Brain microvascular endothelial cell (primary cell): ENCODE data around the gene PROSER2.

Experiments
- DNase-seq: peaks from one replicate; pipeline ENCODE4 v3.0.0-alpha.2; 2020
- H3K27ac ChIP-seq: fragments of 250-450 bp; sonication (Bioruptor Pico); 2 replicates; pipeline ENCODE4 v1.5.1; 2020; ENCODE audit warnings: mild to moderate bottlenecking, moderate library complexity
- H3K27me3 ChIP-seq: fragments of 250-450 bp; sonication (Bioruptor Pico); replicated peaks from 2 replicates; pipeline ENCODE4 v1.5.1; 2020; ENCODE audit warnings: mild to moderate bottlenecking
- H3K36me3 ChIP-seq: fragments of 250-450 bp; sonication (Bioruptor Pico); replicated peaks from 2 replicates; pipeline ENCODE4 v1.5.1; 2020; ENCODE audit warnings: mild to moderate bottlenecking
- H3K4me3 ChIP-seq: 2 replicates; pipeline ENCODE4 v1.5.1; 2011; ENCODE audit warnings: low read depth, mild to moderate bottlenecking, control low read depth, low read length, moderate library complexity
- in situ Hi-C: cut with HindIII; loops from 2 replicates; pipeline ENCODE4 v1.10.0; 2017; ENCODE audit warnings: low sequenced_read_pairs, low pct_ligation_motif_present
- TF ChIP-seq, protein P1 (sequence below): IDR thresholded peaks from 2 replicates; pipeline ENCODE4 v1.5.1; 2011; ENCODE audit warnings: low read depth, mild to moderate bottlenecking, moderate library complexity, low read length, control low read depth, inconsistent platforms; ENCODE audit errors: missing control alignments

PROSER2 gene

DNA sequence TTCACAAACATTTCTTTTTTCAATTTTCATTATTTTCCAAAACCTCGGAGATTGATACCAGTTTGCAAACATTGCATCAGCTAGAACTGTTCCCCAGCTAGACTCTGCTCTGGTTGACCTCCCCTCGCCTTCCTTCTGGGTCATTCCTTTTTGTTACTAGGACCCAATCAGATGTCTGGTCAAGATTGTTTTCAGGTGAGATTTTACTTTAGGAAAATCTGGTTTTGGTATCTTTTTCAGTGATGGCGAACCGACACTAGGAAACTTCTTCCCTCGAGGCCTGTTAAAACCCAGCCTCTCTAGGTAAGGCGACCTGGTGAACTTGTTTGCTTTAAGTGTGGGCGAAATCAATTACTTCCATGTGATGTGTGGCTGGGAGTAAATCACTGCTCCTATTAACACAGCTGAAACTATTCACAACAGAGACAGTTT is 8.4 kb downstream of the PROSER2 start:
- in situ Hi-C loops: no loop called here
- Histone ChIP-seq H3K27ac (no peak overlapping the region), H3K27me3 (no peaks in the 10 kb centered on the region), H3K36me3 (no peaks in the 10 kb centered on the region), H3K4me3 (no peak overlapping the region)
- TF ChIP-seq, protein P1, sequence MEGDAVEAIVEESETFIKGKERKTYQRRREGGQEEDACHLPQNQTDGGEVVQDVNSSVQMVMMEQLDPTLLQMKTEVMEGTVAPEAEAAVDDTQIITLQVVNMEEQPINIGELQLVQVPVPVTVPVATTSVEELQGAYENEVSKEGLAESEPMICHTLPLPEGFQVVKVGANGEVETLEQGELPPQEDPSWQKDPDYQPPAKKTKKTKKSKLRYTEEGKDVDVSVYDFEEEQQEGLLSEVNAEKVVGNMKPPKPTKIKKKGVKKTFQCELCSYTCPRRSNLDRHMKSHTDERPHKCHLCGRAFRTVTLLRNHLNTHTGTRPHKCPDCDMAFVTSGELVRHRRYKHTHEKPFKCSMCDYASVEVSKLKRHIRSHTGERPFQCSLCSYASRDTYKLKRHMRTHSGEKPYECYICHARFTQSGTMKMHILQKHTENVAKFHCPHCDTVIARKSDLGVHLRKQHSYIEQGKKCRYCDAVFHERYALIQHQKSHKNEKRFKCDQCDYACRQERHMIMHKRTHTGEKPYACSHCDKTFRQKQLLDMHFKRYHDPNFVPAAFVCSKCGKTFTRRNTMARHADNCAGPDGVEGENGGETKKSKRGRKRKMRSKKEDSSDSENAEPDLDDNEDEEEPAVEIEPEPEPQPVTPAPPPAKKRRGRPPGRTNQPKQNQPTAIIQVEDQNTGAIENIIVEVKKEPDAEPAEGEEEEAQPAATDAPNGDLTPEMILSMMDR: no peak
- no peak for DNase-seq

DNA sequence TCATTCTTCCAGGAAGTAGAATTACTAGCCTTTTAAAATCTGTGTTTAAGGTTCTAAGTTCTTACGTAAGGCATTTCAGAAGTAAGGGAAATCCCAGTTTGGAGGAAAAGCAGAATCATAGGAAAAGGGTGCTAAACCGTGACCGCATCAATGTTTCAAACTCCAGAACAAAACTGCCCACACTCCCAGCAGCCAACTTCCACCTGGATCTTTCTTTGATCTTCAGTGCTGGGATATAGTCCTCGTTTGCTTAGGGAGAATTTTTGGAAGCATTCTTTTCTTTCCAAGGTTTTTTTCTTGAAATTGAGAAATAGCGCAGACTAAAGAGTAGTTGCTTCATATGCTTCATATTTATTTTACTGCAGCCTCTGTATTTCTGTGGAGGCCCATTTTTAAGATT is 8.9 kb downstream of the PROSER2 start:
- DNase-seq: no peak
- no peaks in the 10 kb centered on the region for H3K36me3 ChIP-seq
- no peak overlapping the region for H3K27ac ChIP-seq
- H3K27me3 ChIP-seq: no peaks in the 10 kb centered on the region
- in situ Hi-C loops: no loop called here
- H3K4me3 ChIP-seq: no peak overlapping the region
- TF ChIP-seq, protein P1: no peak

DNA sequence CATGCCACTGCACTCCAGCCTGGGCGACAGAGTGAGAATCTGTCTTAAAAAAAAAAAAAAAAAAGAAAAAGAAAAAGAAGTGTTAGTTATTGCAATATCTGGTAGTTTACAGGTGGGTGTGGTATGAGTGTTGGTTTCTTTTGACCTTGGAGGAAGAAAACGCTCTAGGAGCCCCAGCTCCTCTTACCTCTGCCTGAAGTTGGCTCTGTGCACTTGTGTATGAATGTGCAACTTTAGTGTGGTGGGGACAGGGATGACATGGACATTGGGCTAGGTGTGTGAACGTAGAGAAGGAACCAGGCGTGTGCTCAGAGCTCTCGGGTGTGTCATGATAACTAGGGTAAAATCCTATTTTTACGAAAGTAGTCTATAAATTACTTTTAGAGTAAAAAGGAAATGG is 11.9 kb downstream of the PROSER2 start:
- Histone ChIP-seq H3K27me3 (no peaks in the 10 kb centered on the region), H3K4me3 (no peak overlapping the region), H3K27ac (no peak overlapping the region), H3K36me3 (no peaks in the 10 kb centered on the region)
- no peak for DNase-seq
- TF ChIP-seq, protein P1: no peak
- in situ Hi-C loops: no loop called here

DNA sequence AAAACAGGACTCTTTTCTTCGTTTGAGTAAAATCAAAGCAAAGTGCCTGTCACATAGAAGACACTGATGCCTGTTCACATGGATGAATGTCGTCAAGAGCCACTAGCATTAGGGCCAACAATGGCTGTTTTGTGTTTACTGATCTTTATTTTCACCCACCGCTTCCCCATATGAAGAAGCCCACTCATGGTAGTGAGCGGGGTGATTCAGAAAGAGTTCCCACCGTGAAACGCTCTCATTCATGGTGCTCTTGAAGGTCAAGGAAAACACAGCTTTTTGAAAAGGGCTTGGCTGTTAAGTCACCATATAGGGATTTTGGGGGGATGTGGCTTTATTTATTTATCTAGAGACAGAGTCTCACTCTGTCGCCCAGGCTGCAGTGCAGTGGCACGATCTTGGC is 12.5 kb downstream of the PROSER2 start:
- Histone ChIP-seq H3K27me3 (no peaks in the 10 kb centered on the region), H3K4me3 (no peak overlapping the region), H3K36me3 (no peaks in the 10 kb centered on the region), H3K27ac (no peak overlapping the region)
- DNase-seq: no peak
- in situ Hi-C loops: no loop called here
- TF ChIP-seq, protein P1: no peak

DNA sequence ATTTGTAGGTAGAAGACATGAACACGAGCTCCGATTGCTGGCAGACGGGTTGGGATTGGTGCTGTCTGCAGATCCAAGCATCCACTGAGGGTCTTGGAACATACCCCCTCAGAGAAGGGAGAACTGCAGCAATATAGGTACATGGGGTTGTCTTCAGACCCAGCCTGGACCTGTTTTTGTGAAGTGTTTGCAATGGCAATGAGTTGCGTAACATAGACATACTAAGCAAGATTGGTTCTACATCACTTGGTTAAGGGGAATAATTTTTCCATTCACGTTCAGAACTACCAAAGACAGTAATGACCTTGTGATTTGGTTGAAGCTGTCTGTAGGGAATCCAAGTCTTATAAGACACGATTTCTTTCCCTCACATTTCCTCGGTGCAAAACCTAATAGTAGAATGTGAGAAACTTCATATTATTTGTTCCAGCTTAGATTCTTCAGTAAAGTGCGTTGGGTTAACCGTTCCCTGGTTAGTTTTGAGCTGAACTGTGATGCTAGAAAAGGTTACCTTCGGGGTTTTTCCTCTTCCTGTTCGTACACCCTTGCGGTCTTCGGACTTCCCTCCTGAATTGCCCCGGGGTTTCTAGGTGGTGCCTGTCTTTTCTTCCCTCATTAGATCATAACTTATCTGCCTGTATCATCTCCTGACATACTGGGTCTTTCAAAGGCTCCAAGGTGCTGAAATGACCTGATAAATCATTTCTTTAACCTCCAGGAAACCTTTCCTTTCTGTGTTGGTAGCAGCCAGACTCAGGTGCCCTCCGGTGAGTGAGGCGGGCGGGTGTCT is 14.4 kb downstream of the PROSER2 start:
- no peak for DNase-seq
- TF ChIP-seq, protein P1: no peak
- Histone ChIP-seq H3K27ac (no peak overlapping the region), H3K36me3 (no peaks in the 10 kb centered on the region), H3K27me3 (no peaks in the 10 kb centered on the region), H3K4me3 (no peak overlapping the region)
- in situ Hi-C loops: no loop called here
